GM12891 (cell line): Measurements from ENCODE around the gene BOD1.

Source experiments
- POLR2A ChIP-seq: IDR thresholded peaks from 2 replicates; pipeline ENCODE4 v1.6.1; 2011; ENCODE audit warnings: low read depth, low read length, control low read depth
- POLR2AphosphoS5 ChIP-seq: IDR thresholded peaks from 2 replicates; pipeline ENCODE4 v1.6.1; 2011; ENCODE audit warnings: low read depth, low read length, control low read depth
- POU2F2 ChIP-seq: IDR thresholded peaks from 2 replicates; pipeline ENCODE4 v1.6.1; 2011; ENCODE audit warnings: low read depth, mild to moderate bottlenecking, control low read depth, low read length, moderate library complexity
- SPI1 ChIP-seq: IDR thresholded peaks from 2 replicates; pipeline ENCODE4 v1.6.1; 2011; ENCODE audit warnings: low read depth, low read length, control low read depth
- TAF1 ChIP-seq: IDR thresholded peaks from 2 replicates; pipeline ENCODE4 v1.6.1; 2011; ENCODE audit warnings: low read depth, low read length, control low read depth

DNA sequence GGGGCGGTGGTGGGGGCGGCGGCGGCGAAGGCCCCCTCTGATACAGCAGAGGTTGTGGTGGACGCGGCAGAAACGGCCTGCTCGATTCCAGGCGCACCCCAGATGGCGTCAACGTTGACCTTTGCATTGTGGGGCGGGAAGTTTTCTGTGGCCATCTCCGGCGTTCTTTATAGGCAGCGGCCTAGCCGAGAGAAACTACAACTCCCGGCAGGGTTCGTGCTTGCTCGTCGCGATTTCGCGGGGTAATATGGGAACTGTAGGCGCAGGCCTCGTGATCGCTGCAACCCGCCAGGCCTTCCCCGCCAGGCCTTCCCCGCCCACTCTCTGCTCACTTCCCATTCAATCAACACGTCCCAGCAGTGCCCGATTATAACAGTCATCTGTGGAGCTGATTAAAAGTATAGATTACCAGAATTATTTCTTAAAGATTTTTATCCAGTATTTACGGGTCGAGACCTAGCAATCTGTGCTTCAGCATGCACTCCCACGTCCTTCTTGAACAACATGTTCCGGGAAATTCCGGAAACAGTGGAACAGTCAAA lies at the start of gene BOD1:
- no peak for TF ChIP-seq POLR2A
- no peak for TF ChIP-seq POLR2AphosphoS5
- peak; percentile 85 for TF ChIP-seq SPI1
- TF ChIP-seq POU2F2 = peak; percentile 80
- peak; percentile 51; the same call in 1 of the 2 replicates for TF ChIP-seq TAF1
